MM.1S (cell line): ENCODE measurements around the gene ARHGAP45.

Experiments
- DNase-seq: peaks from one replicate; pipeline ENCODE4 v3.0.0-alpha.2; 2015
- H2AFZ ChIP-seq: fragments of 300-600 bp; sonication (generic); 2 replicates; pipeline ENCODE4 v1.6.0; 2016; ENCODE audit warnings: antibody characterized with exemption, low read length
- H3F3A ChIP-seq: fragments of 300-600 bp; sonication (generic); 2 replicates; pipeline ENCODE4 v1.6.1; 2016; ENCODE audit warnings: mild to moderate bottlenecking, antibody characterized with exemption, low read length, moderate library complexity, mixed read lengths; ENCODE audit not compliant: insufficient read depth
- H3K27ac ChIP-seq: fragments of 300-600 bp; sonication (generic); 2 replicates; pipeline ENCODE4 v1.5.1; 2016; ENCODE audit warnings: mild to moderate bottlenecking, low read length
- H3K27me3 ChIP-seq: fragments of 300-600 bp; sonication (generic); replicated peaks from 2 replicates; pipeline ENCODE4 v1.6.0; 2016; ENCODE audit warnings: low read length; ENCODE audit not compliant: insufficient read depth
- H3K36me3 ChIP-seq: fragments of 300-600 bp; sonication (generic); replicated peaks from 2 replicates; pipeline ENCODE4 v1.6.1; 2016; ENCODE audit warnings: mild to moderate bottlenecking, low read length, mixed read lengths; ENCODE audit not compliant: insufficient read depth
- H3K4me1 ChIP-seq: fragments of 300-600 bp; sonication (generic); 2 replicates; pipeline ENCODE4 v1.6.1; 2016; ENCODE audit warnings: low read length, mixed read lengths
- H3K4me2 ChIP-seq: fragments of 300-600 bp; sonication (generic); 2 replicates; pipeline ENCODE4 v1.6.0; 2016; ENCODE audit warnings: low read depth, low read length
- H3K4me3 ChIP-seq: fragments of 300-600 bp; sonication (generic); 2 replicates; pipeline ENCODE4 v1.5.1; 2016; ENCODE audit warnings: low read length, mixed read lengths
- H3K79me2 ChIP-seq: fragments of 300-600 bp; sonication (generic); 2 replicates; pipeline ENCODE4 v1.6.1; 2016; ENCODE audit warnings: mixed run types, low read length, mixed read lengths
- H3K9ac ChIP-seq: fragments of 300-600 bp; sonication (generic); 2 replicates; pipeline ENCODE4 v1.6.1; 2016; ENCODE audit warnings: low read length, mixed read lengths
- H3K9me2 ChIP-seq: fragments of 300-600 bp; sonication (generic); replicated peaks from 2 replicates; pipeline ENCODE4 v1.6.1; 2016; ENCODE audit warnings: mild to moderate bottlenecking, low read length, mixed read lengths; ENCODE audit not compliant: insufficient read depth
- H3K9me3 ChIP-seq: fragments of 300-600 bp; sonication (generic); replicated peaks from 2 replicates; pipeline ENCODE4 v1.6.1; 2016; ENCODE audit warnings: mild to moderate bottlenecking, low read length, mixed read lengths; ENCODE audit not compliant: insufficient read depth
- H4K20me1 ChIP-seq: fragments of 300-600 bp; sonication (generic); 2 replicates; pipeline ENCODE4 v1.6.1; 2016; ENCODE audit warnings: mild to moderate bottlenecking, low read length, moderate library complexity, mixed read lengths; ENCODE audit not compliant: insufficient read depth
- CTCF ChIP-seq: fragments of 300-600 bp; sonication (generic); IDR thresholded peaks from 2 replicates; pipeline ENCODE4 v1.5.1; 2016; ENCODE audit warnings: antibody characterized with exemption, low read length, mixed read lengths
- EZH2 ChIP-seq: fragments of 300-600 bp; sonication (generic); optimal IDR thresholded peaks from 2 replicates; pipeline ENCODE3; 2017; ENCODE audit warnings: low read depth, mild to moderate bottlenecking, antibody characterized with exemption, low read length, mixed read lengths
- EZH2phosphoT487 ChIP-seq: fragments of 300-600 bp; sonication (generic); IDR thresholded peaks from 2 replicates; pipeline ENCODE4 v1.6.1; 2018; ENCODE audit warnings: antibody characterized with exemption, low read length

ARHGAP45 gene

DNA sequence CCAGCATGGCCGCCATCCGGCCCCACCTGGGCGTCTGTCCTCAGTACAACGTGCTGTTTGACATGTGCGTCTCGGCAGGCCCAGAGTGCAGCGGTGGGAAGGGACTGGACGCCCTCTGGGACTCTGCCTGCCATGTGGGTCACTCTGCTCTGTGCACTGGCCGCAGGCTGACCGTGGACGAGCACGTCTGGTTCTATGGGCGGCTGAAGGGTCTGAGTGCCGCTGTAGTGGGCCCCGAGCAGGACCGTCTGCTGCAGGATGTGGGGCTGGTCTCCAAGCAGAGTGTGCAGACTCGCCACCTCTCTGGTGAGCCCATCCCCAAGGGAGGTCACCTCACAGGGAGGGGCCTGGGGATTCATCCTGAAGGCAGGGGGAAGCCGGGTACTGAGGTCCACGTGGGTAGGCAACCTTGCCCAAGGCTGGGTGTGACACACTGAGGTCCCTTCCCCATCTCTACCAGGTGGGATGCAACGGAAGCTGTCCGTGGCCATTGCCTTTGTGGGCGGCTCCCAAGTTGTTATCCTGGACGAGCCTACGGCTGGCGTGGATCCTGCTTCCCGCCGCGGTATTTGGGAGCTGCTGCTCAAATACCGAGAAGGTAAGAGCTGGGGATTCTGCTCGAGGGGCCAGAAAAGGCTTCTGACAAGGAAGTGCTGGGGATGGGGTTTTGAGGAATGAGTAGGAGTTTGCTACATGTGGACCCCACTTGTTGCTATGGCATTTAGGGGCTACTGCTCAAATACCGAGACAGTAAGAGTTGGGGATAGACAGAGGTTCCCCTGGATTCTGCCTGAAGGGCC lies 15.8 kb upstream of the ARHGAP45 start:
- DNase-seq = no peak
- Histone ChIP-seq H4K20me1 (no peaks in the 10 kb centered on the region), H3F3A (0 out of 2 replicates have a peak, but pooled peaks cover 2% of the 10 kb centered on the region), H3K36me3 (no peaks in the 10 kb centered on the region), H3K4me1 (no peaks in the 10 kb centered on the region), H3K9ac (no peak overlapping the region), H2AFZ (no peak overlapping the region), H3K4me3 (no peak overlapping the region), H3K79me2 (no peaks in the 10 kb centered on the region), H3K9me3 (no peaks in the 10 kb centered on the region), H3K27ac (no peak overlapping the region), H3K9me2 (no peaks in the 10 kb centered on the region), H3K27me3 (no peaks in the 10 kb centered on the region), H3K4me2 (no peak overlapping the region)
- TF ChIP-seq EZH2 = no peak
- no peak for TF ChIP-seq EZH2phosphoT487
- TF ChIP-seq CTCF = no peak

DNA sequence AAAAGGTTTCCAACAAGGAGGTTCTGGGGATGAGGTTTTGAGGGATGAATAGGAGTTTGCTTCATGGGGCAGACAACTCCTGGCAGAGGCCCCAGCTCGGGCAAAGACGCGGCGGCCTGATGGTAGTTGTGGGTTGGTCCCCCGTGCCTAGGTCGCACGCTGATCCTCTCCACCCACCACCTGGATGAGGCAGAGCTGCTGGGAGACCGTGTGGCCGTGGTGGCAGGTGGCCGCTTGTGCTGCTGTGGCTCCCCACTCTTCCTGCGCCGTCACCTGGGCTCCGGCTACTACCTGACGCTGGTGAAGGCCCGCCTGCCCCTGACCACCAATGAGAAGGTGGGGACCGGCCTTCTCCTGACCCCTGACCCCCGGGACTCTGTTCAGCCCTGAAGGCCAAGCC lies 15.2 kb upstream of the ARHGAP45 start:
- Histone ChIP-seq H4K20me1 (no peaks in the 10 kb centered on the region), H2AFZ (no peak overlapping the region), H3K4me2 (no peak overlapping the region), H3F3A (0 out of 2 replicates have a peak, but pooled peaks cover 2% of the 10 kb centered on the region), H3K9ac (no peak overlapping the region), H3K9me2 (no peaks in the 10 kb centered on the region), H3K27me3 (no peaks in the 10 kb centered on the region), H3K4me3 (no peak overlapping the region), H3K36me3 (no peaks in the 10 kb centered on the region), H3K4me1 (no peaks in the 10 kb centered on the region), H3K27ac (no peak overlapping the region), H3K9me3 (no peaks in the 10 kb centered on the region), H3K79me2 (no peaks in the 10 kb centered on the region)
- no peak for DNase-seq
- TF ChIP-seq EZH2 = no peak
- TF ChIP-seq CTCF = no peak
- TF ChIP-seq EZH2phosphoT487 = no peak

GRCh38 chr19:1052349-1052975 lies 14.5 kb upstream of the ARHGAP45 start:
- H3K9ac ChIP-seq = no peak overlapping the region
- H3K4me3 ChIP-seq = no peak overlapping the region
- no peaks in the 10 kb centered on the region for H3K9me3 ChIP-seq
- H2AFZ ChIP-seq = no peak overlapping the region
- H3K9me2 ChIP-seq = no peaks in the 10 kb centered on the region
- TF ChIP-seq EZH2phosphoT487 = no peak
- no peak for TF ChIP-seq EZH2
- no peak for TF ChIP-seq CTCF
- no peaks in the 10 kb centered on the region for H3K79me2 ChIP-seq
- no peaks in the 10 kb centered on the region for H3K36me3 ChIP-seq
- no peaks in the 10 kb centered on the region for H3K27me3 ChIP-seq
- H3K4me2 ChIP-seq = no peak overlapping the region
- H3F3A ChIP-seq = 0 out of 2 replicates have a peak, but pooled peaks cover 2% of the 10 kb centered on the region
- no peaks in the 10 kb centered on the region for H4K20me1 ChIP-seq
- DNase-seq = no peak
- H3K4me1 ChIP-seq = no peaks in the 10 kb centered on the region
- H3K27ac ChIP-seq = no peak overlapping the region
